H1 (cell line): Measurements from ENCODE around the gene CRLF3. TPM values are rescaled to one million over a fixed set of nuclear protein-coding genes. Genes with fewer than 3 reads are reported as not detected.

Experiments
- CTCF ChIA-PET: fragments of 300-600 bp; sonication (Branson Sonifier 250); formaldehyde crosslinking; loops from one replicate; lab custom pipeline; 2021; ENCODE audit not compliant: partially characterized antibody; lab: Charles Lee
- POLR2A ChIA-PET: fragments of 300-600 bp; sonication (Branson Sonifier 250); formaldehyde crosslinking; loops from one replicate; lab custom pipeline; 2021; ENCODE audit warnings: inconsistent platforms; ENCODE audit not compliant: partially characterized antibody; lab: Charles Lee
- DNase-seq, 2 experiments: peaks; one replicate each; pipeline versions ENCODE4 v3.0.0 to v3.0.0-alpha.2; 2010 to 2022; ENCODE audit warnings: low spot score in 2 of 2, low read depth in 1 of 2, mixed read lengths in 1 of 2
- FAIRE-seq: peaks from 2 replicates; lab custom pipeline; 2011; peaks lifted over from hg19 to GRCh38; lab: Jason Lieb, UNC
- H2AFZ ChIP-seq: 2 replicates; pipeline ENCODE4 v1.8.1; 2012; ENCODE audit warnings: low read length, inconsistent platforms
- H2AK5ac ChIP-seq: 2 replicates; pipeline ENCODE4 v1.6.1; 2013; ENCODE audit warnings: low read depth, low read length
- H2BK120ac ChIP-seq: replicated peaks from 2 replicates; pipeline ENCODE3; 2013; ENCODE audit warnings: low read depth, low read length, inconsistent platforms
- H2BK12ac ChIP-seq: 2 replicates; pipeline ENCODE4 v1.6.1; 2013; ENCODE audit warnings: low read depth, low read length
- H2BK15ac ChIP-seq: 2 replicates; pipeline ENCODE4 v1.6.1; 2013; ENCODE audit warnings: low read length
- H2BK20ac ChIP-seq: 2 replicates; pipeline ENCODE4 v1.6.1; 2013; ENCODE audit warnings: low read length
- H2BK5ac ChIP-seq: 2 replicates; pipeline ENCODE4 v1.6.1; 2013; ENCODE audit warnings: low read depth, low read length
- H3K14ac ChIP-seq: 2 replicates; pipeline ENCODE4 v1.6.1; 2013; ENCODE audit warnings: inconsistent platforms; ENCODE audit not compliant: insufficient read length
- H3K18ac ChIP-seq: 2 replicates; pipeline ENCODE4 v1.6.1; 2013; ENCODE audit warnings: low read length; ENCODE audit errors: extremely low read depth
- H3K23ac ChIP-seq: 2 replicates; pipeline ENCODE4 v1.6.1; 2013; ENCODE audit warnings: inconsistent platforms; ENCODE audit not compliant: insufficient read length
- H3K23me2 ChIP-seq: 2 replicates; pipeline ENCODE4 v1.6.1; 2013; ENCODE audit warnings: low read depth, low read length
- H3K27ac ChIP-seq: 2 replicates; pipeline ENCODE4 v1.6.1; 2011; ENCODE audit warnings: low read depth, low read length, inconsistent platforms
- H3K27me3 ChIP-seq, 4 experiments: replicated peaks in 1 of 4; 1 replicate in 1 of 4; 2 replicates in 3 of 4; pipeline versions ENCODE4 v1.6.1 to v1.8.1; 2011 to 2013; ENCODE audit warnings: low read length in 3 of 4, mild to moderate bottlenecking in 3 of 4, inconsistent platforms in 2 of 4, mixed read lengths in 2 of 4, moderate library complexity in 1 of 4; ENCODE audit not compliant: control insufficient read depth in 3 of 4, insufficient read depth in 3 of 4; ENCODE audit errors: extremely low read depth in 1 of 4
- H3K36me3 ChIP-seq, 4 experiments: 2 replicates each; pipeline versions ENCODE4 v1.6.1 to v1.8.1; 2011 to 2013; ENCODE audit warnings: mild to moderate bottlenecking in 4 of 4, low read length in 3 of 4, moderate library complexity in 2 of 4, control low read depth in 1 of 4, inconsistent platforms in 1 of 4; ENCODE audit not compliant: insufficient read depth in 4 of 4, control insufficient read depth in 2 of 4
- H3K4ac ChIP-seq: replicated peaks from 2 replicates; pipeline ENCODE3; 2013; ENCODE audit warnings: low read length, low read depth, mixed read lengths, inconsistent platforms; ENCODE audit not compliant: insufficient read length
- H3K4me1 ChIP-seq, 4 experiments: replicated peaks in 1 of 4; 1 replicate in 1 of 4; 2 replicates in 3 of 4; pipeline versions ENCODE4 v1.6.1 to v1.8.1; 2011 to 2013; ENCODE audit warnings: low read length in 3 of 4, inconsistent platforms in 2 of 4, mixed read lengths in 1 of 4; ENCODE audit not compliant: insufficient read depth in 4 of 4, control insufficient read depth in 3 of 4
- H3K4me2 ChIP-seq, 2 experiments: 2 replicates each; pipeline versions ENCODE4 v1.6.1 to v1.8.1; 2011 to 2013; ENCODE audit warnings: low read depth in 2 of 2, low read length in 2 of 2, control low read depth in 1 of 2, inconsistent platforms in 1 of 2, mild to moderate bottlenecking in 1 of 2; ENCODE audit not compliant: insufficient read depth in 1 of 2
- H3K4me3 ChIP-seq, 4 experiments: fragments of 200-600, 300-600 bp in 1 of 4; sonication (generic), shearing (Covaris generic), sonication (Bioruptor Twin) in 1 of 4; 2 replicates each; pipeline versions ENCODE4 v1.5.1 to v1.8.1; 2011 to 2016; ENCODE audit warnings: low read length in 4 of 4, low read depth in 3 of 4, control low read depth in 2 of 4, inconsistent platforms in 2 of 4, mild to moderate bottlenecking in 2 of 4, mixed read lengths in 1 of 4, moderate library complexity in 1 of 4; ENCODE audit not compliant: insufficient read depth in 2 of 4; ENCODE audit errors: extremely low read depth in 1 of 4
- H3K56ac ChIP-seq: replicated peaks from 2 replicates; pipeline ENCODE3; 2013; ENCODE audit warnings: low read depth, mild to moderate bottlenecking, mixed read lengths, low read length, inconsistent platforms; ENCODE audit not compliant: insufficient read length
- H3K79me1 ChIP-seq: 2 replicates; pipeline ENCODE4 v1.6.1; 2013; ENCODE audit warnings: low read depth, low read length, control low read depth
- H3K79me2 ChIP-seq, 2 experiments: 2 replicates each; pipeline versions ENCODE4 v1.6.1 to v1.8.1; 2012 to 2013; ENCODE audit warnings: low read length in 2 of 2, mild to moderate bottlenecking in 2 of 2, inconsistent platforms in 1 of 2; ENCODE audit not compliant: insufficient read depth in 2 of 2, control insufficient read depth in 1 of 2
- H3K9ac ChIP-seq, 4 experiments: replicated peaks in 1 of 4; 1 replicate in 1 of 4; 2 replicates in 3 of 4; pipeline versions ENCODE4 v1.6.1 to v1.8.1; 2011 to 2013; ENCODE audit warnings: low read depth in 3 of 4, low read length in 3 of 4, control low read depth in 2 of 4, mild to moderate bottlenecking in 2 of 4, moderate library complexity in 2 of 4, inconsistent platforms in 1 of 4; ENCODE audit errors: extremely low read depth in 1 of 4
- H3K9me3 ChIP-seq, 2 experiments: 2 replicates each; pipeline versions ENCODE4 v1.6.1 to v1.8.1; 2012 to 2013; ENCODE audit warnings: mild to moderate bottlenecking in 2 of 2, moderate library complexity in 2 of 2, control low read depth in 1 of 2, inconsistent platforms in 1 of 2, low read depth in 1 of 2, low read length in 1 of 2, mixed read lengths in 1 of 2; ENCODE audit not compliant: insufficient read depth in 2 of 2
- H4K20me1 ChIP-seq, 2 experiments: replicated peaks in 1 of 2; 2 replicates each; pipeline versions ENCODE3 to v1.8.1; 2011 to 2013; ENCODE audit warnings: inconsistent platforms in 2 of 2, low read length in 2 of 2, mild to moderate bottlenecking in 1 of 2; ENCODE audit not compliant: insufficient read depth in 2 of 2, control insufficient read depth in 1 of 2
- H4K5ac ChIP-seq: 2 replicates; pipeline ENCODE4 v1.6.1; 2013; ENCODE audit warnings: low read length, low read depth, mixed read lengths, inconsistent platforms; ENCODE audit not compliant: insufficient read length
- H4K8ac ChIP-seq: 2 replicates; pipeline ENCODE4 v1.8.0; 2013; ENCODE audit warnings: mild to moderate bottlenecking, moderate library complexity, low read length, inconsistent platforms; ENCODE audit not compliant: insufficient read depth; ENCODE audit errors: extremely low read depth
- H4K91ac ChIP-seq: replicated peaks from 2 replicates; pipeline ENCODE3; 2013; ENCODE audit warnings: low read length, mixed read lengths, inconsistent platforms; ENCODE audit not compliant: insufficient read length
- CBX8 ChIP-seq: fragments of 300-800, 300-1000 bp; sonication (generic); IDR thresholded peaks from 2 replicates; pipeline ENCODE4 v1.7.1; 2016; ENCODE audit warnings: low read depth, low read length, borderline replicate concordance
- CEBPB ChIP-seq: IDR thresholded peaks from 2 replicates; pipeline ENCODE4 v1.6.1; 2012; ENCODE audit warnings: low read depth, low read length
- KDM4A ChIP-seq: IDR thresholded peaks from one replicate; pipeline ENCODE4 v1.7.1; 2012; ENCODE audit warnings: low read depth, mild to moderate bottlenecking, moderate library complexity, low read length, inconsistent platforms; ENCODE audit not compliant: severe bottlenecking
- WGBS, 2 experiments: shearing (Covaris generic) in 1 of 2; methylation state at CpG; one replicate each; pipeline versions ENCODE4 v1.1.6 to v1.1.7; 2013 to 2015; ENCODE audit warnings: low lambda C conversion rate in 2 of 2, mixed read lengths in 2 of 2, inconsistent platforms in 1 of 2, low coverage in 1 of 2, missing lambda C conversion rate in 1 of 2; ENCODE audit not compliant: insufficient replicate concordance in 2 of 2, insufficient coverage in 1 of 2, insufficient read length in 1 of 2; ENCODE audit errors: extremely low coverage in 1 of 2, missing lambda C conversion rate in 1 of 2; 5-methylcytosine and 5-hydroxymethylcytosine counted together
- polyA plus RNA-seq, 7 experiments: library from polyadenylated mRNA; depleted of rRNA in 3 of 7; stranded (reverse) in 5 of 7; unstranded in 2 of 7; fragments of >200 nt in 5 of 7; fragments of 200-250 nt in 2 of 7; gene quantifications; 1 replicate in 5 of 7; 2 replicates in 1 of 7; 4 replicates in 1 of 7; pipeline versions ENCODE4 v1.2.1 to v1.2.3, GENCODE V29; 2011 to 2013; ENCODE audit warnings: missing spikeins in 2 of 7, mixed read lengths in 2 of 7
- total RNA-seq: library from RNA; stranded (reverse); fragmentation: NEBNext Ultra II Directional; extraction: Animal tissue kit (Norgen Biotek cat#: 25700); gene quantifications from 2 replicates; pipeline ENCODE4 v1.2.1, GENCODE V29; 2021

The CRLF3 gene
- total and polyA plus RNA-seq, 2 of the 8 experiments (the other 6 are each of a cell fraction or from before 2014, with no cell fraction given): 12.7 to 22.7 TPM

DNA sequence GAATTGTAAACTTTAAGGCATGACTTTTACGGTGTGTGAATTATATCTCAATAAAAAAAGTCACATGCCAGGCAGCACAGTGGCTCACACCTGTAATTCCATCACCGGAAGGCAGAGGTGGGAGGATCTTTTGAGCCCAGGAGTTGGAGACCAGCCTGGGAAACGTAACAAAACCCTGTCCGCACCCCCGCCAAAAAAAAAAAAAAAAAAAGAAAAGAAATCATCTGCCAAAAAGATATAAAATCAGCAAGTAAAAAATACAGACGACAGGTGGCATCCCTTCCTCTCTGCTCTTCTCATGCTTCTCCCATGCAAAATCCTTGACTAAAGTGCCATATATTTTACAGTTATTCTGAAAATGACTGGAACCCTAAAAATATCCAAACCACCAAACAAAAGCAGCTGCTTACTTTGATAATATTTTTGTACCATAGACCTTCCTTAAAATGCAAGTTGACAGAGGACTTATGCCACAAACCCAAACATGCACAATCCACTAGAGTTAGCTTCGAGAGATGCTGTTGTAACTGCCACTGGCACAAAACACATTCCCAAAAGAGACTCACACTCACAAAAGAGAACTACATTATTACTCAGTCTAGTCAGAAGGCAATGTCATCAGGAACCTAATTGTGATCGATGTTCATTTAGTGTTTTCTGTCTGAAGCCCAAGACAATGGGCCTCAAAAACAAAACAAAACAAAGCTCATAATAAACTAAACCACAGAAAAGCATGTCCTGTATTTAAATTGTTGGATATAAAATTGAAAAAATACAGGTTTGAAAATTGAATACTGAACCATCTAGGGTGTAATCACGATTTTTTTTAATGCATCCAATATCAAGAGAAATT is 2.4 kb downstream of the CRLF3 start:
- H3K4ac ChIP-seq: no peak overlapping the region
- H3K9ac ChIP-seq: no peak overlapping the region
- H3K36me3 ChIP-seq: 0 out of 8 replicates have a peak, but pooled peaks cover 0 to 3% (median 0%) of the 10 kb centered on the region in 4 experiments
- H3K56ac ChIP-seq: no peak overlapping the region
- H3K79me2 ChIP-seq: peaks cover 0 to 58% of the 10 kb centered on the region in 2 experiments; a peak in 2 of 4 replicates
- H2BK20ac ChIP-seq: no peak overlapping the region
- peak overlapping the region in 1 of 2 experiments; percentile 79; a peak in 2 of 4 replicates for H3K4me2 ChIP-seq
- TF ChIP-seq CBX8: no peak
- TF ChIP-seq CEBPB: no peak
- no peak for TF ChIP-seq KDM4A
- ChIA-PET POLR2A (interaction anchor here (0.7 to 1.0 kb wide), 2 partner anchors 10 to 21 kb away, joined by 3 to 5 read pairs; partner anchors contain the start of gene ATAD5), CTCF (no interaction called here)
- 76% methylated on average over 7 of the region's 9 CpGs; no CpG with 5 or more reads in 1 of the 2 experiments for WGBS, 2 experiments
- 0 out of 2 replicates have a peak, but pooled peaks cover 2% of the 10 kb centered on the region for H3K79me1 ChIP-seq
- DNase-seq (no peak), FAIRE-seq (no peak)
- no peak overlapping the region for H2BK12ac ChIP-seq
- no peak overlapping the region for H3K27ac ChIP-seq
- no peak overlapping the region for H3K18ac ChIP-seq
- no peak overlapping the region for H4K91ac ChIP-seq
- no peak overlapping the region for H3K14ac ChIP-seq
- H4K5ac ChIP-seq: no peak overlapping the region
- H3K9me3 ChIP-seq: no peaks in the 10 kb centered on the region
- no peak overlapping the region for H2BK120ac ChIP-seq
- H2BK5ac ChIP-seq: no peak overlapping the region
- no peak overlapping the region for H2AFZ ChIP-seq
- H3K23ac ChIP-seq: no peak overlapping the region
- 0 out of 8 replicates have a peak overlapping the region, but pooled peaks of 1 of the 4 experiments have one; percentile 11 for H3K4me3 ChIP-seq
- no peak overlapping the region for H4K8ac ChIP-seq
- H3K4me1 ChIP-seq: peaks cover 0 to 3% (median 3%) of the 10 kb centered on the region in 4 experiments; a peak in 4 of 7 replicates
- H3K27me3 ChIP-seq: no peaks in the 10 kb centered on the region
- H2AK5ac ChIP-seq: no peak overlapping the region
- H4K20me1 ChIP-seq: peaks cover 0 to 4% of the 10 kb centered on the region in 2 experiments
- no peak overlapping the region for H2BK15ac ChIP-seq
- H3K23me2 ChIP-seq: peaks cover 3% of the 10 kb centered on the region; the same call in 1 of the 2 replicates
